Osteoblast (primary cell): ENCODE results near the gene ROCK2. TPM values are rescaled to one million over a fixed set of nuclear protein-coding genes. Genes with fewer than 3 reads are reported as not detected.
A peak's percentile ranks its signal among the peaks of the same experiment; 100 is the strongest.

Source experiments
- DNase-seq: peaks from one replicate; pipeline ENCODE4 v3.0.0; 2011; ENCODE audit warnings: low spot score, mixed read lengths; ENCODE audit not compliant: insufficient read length; ENCODE audit errors: missing footprints
- H2AFZ ChIP-seq: 2 replicates; pipeline ENCODE4 v1.6.0; 2011; ENCODE audit warnings: mild to moderate bottlenecking, low read length
- H3K27ac ChIP-seq: 2 replicates; pipeline ENCODE4 v1.5.1; 2011; ENCODE audit warnings: mild to moderate bottlenecking, low read depth, low read length, moderate library complexity
- H3K27me3 ChIP-seq: 2 replicates; pipeline ENCODE4 v1.6.0; 2012; ENCODE audit warnings: mild to moderate bottlenecking, control low read depth, inconsistent platforms, low read length, moderate library complexity; ENCODE audit not compliant: insufficient read depth
- H3K36me3 ChIP-seq: 2 replicates; pipeline ENCODE4 v1.5.1; 2011; ENCODE audit warnings: mild to moderate bottlenecking, low read length, control low read depth, moderate library complexity; ENCODE audit not compliant: insufficient read depth
- H3K4me1 ChIP-seq: 2 replicates; pipeline ENCODE4 v1.5.1; 2011; ENCODE audit warnings: mild to moderate bottlenecking, low read length, control low read depth, moderate library complexity; ENCODE audit not compliant: insufficient read depth
- H3K4me2 ChIP-seq: 2 replicates; pipeline ENCODE4 v1.6.0; 2011; ENCODE audit warnings: mild to moderate bottlenecking, low read length; ENCODE audit not compliant: insufficient read depth
- H3K4me3 ChIP-seq: fragments of 200-600 bp; sonication (generic); 3 replicates; pipeline ENCODE4 v1.5.1; 2012; ENCODE audit warnings: mild to moderate bottlenecking, low read length, inconsistent platforms; ENCODE audit not compliant: insufficient read depth
- H3K79me2 ChIP-seq: 2 replicates; pipeline ENCODE4 v1.6.0; 2012; ENCODE audit warnings: mild to moderate bottlenecking, low read length, control low read depth, inconsistent platforms; ENCODE audit not compliant: insufficient read depth
- H3K9me3 ChIP-seq: 2 replicates; pipeline ENCODE4 v1.5.1; 2011; ENCODE audit warnings: low read depth, low read length, control low read depth
- H4K20me1 ChIP-seq: 2 replicates; pipeline ENCODE4 v1.6.0; 2012; ENCODE audit warnings: mild to moderate bottlenecking, low read length, control low read depth; ENCODE audit not compliant: insufficient read depth
- CTCF ChIP-seq: IDR thresholded peaks from 2 replicates; pipeline ENCODE4 v1.5.1; 2011; ENCODE audit warnings: mild to moderate bottlenecking, low read depth, low read length, moderate library complexity; ENCODE audit errors: extremely low read depth
- total RNA-seq: library from RNA; depleted of rRNA; stranded (reverse); fragments of >200 nt; gene quantifications from 2 replicates; pipeline ENCODE4 v1.2.3, GENCODE V29; 2012

The ROCK2 gene
- total RNA-seq, 1 donor, result 59.7 TPM

GRCh38 chr2:11155381-11156035 is 188.9 kb downstream of the ROCK2 start, which contains the start of gene SLC66A3:
SLC66A3 (plus strand) TSS chr2:11155467; CDS start chr2:11155547, 80 bp downstream.
- Histone ChIP-seq H3K27ac (peak within 1 kb of the TSS; percentile 62), H3K4me2 (peak within 1 kb of the TSS; percentile 94), H3K79me2 (peaks cover 4% of the 10 kb centered on the region), H4K20me1 (peaks cover 7% of the 10 kb centered on the region), H3K4me1 (peaks cover 10% of the 10 kb centered on the region), H2AFZ (peak within 1 kb of the TSS; percentile 97), H3K9me3 (no peaks in the 10 kb centered on the region), H3K27me3 (no peaks in the 10 kb centered on the region), H3K4me3 (peak within 1 kb of the TSS; percentile 76), H3K36me3 (no peaks in the 10 kb centered on the region)
- no peak for DNase-seq
- TF ChIP-seq CTCF, result no peak

DNA sequence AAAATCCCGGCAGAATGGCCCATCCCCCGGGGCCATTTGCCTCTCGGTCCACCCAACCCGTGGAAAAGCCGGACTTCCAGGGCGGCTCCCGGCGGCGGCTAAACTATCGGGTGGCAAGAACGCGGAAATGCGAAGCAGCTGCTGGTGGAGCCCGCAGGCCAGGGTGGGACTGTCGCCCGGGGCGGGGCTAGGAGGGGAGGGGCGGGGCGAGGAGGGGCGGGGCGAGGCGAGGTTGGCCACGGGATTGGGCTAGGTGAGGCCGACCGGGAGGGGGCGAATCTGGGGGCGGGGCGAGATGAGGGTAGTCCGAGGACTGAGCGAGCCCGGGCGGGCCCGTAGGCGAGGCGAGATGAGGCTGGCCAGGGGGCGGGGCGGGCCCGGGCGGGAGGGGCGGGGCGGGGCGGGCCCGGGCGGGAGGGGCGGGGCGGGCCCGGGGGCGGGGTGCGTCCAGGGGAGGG is 189.5 kb downstream of the ROCK2 start:
- Histone ChIP-seq H4K20me1 (peaks cover 7% of the 10 kb centered on the region), H2AFZ (peak overlapping the region; percentile 97), H3K79me2 (peaks cover 4% of the 10 kb centered on the region), H3K4me1 (peaks cover 10% of the 10 kb centered on the region), H3K36me3 (no peaks in the 10 kb centered on the region), H3K4me2 (peak overlapping the region; percentile 94), H3K9me3 (no peaks in the 10 kb centered on the region), H3K27me3 (no peaks in the 10 kb centered on the region), H3K27ac (peak overlapping the region; percentile 62), H3K4me3 (peak overlapping the region; percentile 76)
- TF ChIP-seq CTCF, result no peak
- peak; percentile 100 for DNase-seq

DNA sequence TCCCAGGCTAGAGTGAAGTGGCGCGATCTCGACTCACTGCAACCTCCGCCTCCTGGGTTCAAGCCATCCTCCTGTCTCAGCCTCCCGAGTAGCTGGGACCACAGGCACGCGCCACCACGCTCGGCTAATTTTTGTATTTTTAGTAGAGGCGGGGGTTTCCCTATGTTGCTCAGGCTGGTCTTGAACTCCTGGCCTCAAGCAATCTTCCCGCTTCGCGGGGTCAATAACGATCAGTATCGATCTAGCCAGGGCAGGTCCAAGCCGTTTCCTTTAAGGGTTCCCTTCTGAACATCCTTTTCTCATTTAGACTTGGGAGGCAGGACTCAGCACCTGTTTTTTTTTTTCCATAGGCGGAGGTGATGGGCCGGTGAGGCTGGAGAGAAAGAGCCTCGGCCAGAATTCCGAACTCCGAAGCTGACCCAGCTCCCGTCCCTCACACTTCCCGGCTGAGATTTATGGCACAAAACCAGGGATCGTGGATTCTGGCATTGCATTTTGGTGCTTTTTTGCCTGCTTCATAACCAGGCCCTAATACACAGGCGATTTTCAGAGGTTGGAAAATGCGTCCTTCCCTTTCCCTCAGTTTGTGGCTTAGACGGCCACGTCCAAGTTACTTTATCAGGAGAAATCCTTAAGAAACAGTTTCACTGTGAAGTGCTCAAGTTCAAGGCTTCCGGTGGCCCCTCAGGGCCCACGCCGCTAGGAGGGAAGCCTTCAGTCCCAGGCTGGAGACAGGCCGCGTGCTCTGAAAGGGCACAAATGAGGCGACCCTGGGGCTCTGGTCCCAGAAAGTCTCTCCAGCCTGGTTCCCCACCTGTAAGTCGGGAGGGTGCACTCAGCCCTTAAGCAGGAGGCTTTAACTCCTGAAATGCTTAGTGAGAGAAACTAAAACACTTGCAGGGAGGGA is 190.2 kb downstream of the ROCK2 start:
- Histone ChIP-seq H3K27me3 (no peaks in the 10 kb centered on the region), H2AFZ (peak overlapping the region; percentile 97), H3K27ac (peak overlapping the region; percentile 62), H3K4me3 (peak overlapping the region; percentile 76), H3K4me1 (peaks cover 10% of the 10 kb centered on the region), H3K4me2 (peak overlapping the region; percentile 94), H3K36me3 (no peaks in the 10 kb centered on the region), H3K79me2 (peaks cover 4% of the 10 kb centered on the region), H4K20me1 (peaks cover 7% of the 10 kb centered on the region), H3K9me3 (no peaks in the 10 kb centered on the region)
- DNase-seq, result peak; percentile 78
- TF ChIP-seq CTCF, result no peak

DNA sequence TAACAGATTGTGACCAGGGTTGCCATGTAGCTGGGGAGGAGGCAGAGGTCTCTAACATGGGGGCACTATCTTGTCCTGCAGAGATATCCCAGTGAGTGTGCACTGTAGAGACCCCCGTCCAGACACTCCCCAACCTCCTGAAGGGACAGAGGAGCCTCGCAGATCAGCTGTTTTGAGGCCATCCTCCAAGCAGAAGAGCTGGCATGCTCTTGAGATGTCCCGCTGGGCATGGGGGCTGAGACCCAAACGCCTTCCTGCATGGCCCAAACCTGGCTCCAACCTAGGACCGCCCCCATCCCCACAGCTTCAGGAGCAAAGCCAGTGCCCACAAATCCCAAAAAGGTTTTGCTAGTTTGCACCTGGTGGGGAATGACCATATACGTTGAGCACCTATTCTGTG is 191.8 kb downstream of the ROCK2 start:
- Histone ChIP-seq H3K4me3 (no peak overlapping the region), H3K36me3 (no peaks in the 10 kb centered on the region), H3K27ac (no peak overlapping the region), H4K20me1 (peaks cover 7% of the 10 kb centered on the region), H3K27me3 (no peaks in the 10 kb centered on the region), H3K4me2 (no peak overlapping the region), H3K9me3 (no peaks in the 10 kb centered on the region), H3K4me1 (peaks cover 10% of the 10 kb centered on the region), H3K79me2 (peaks cover 4% of the 10 kb centered on the region), H2AFZ (no peak overlapping the region)
- TF ChIP-seq CTCF, result no peak
- peak; percentile 35 for DNase-seq
